ENCODE measurements around the gene NQO1. TPM values are rescaled to one million over a fixed set of nuclear protein-coding genes. Genes with fewer than 3 reads are reported as not detected.

The NQO1 gene
- total RNA-seq, 2 experiments from 2014 or later: 9.9 to 11.4 TPM

- Mint-ChIP-seq H3K36me3 (ENCODE audit: low read depth) (peaks cover 26% of the 10 kb centered on the region), H3K27me3 (no peaks in the 10 kb centered on the region), H3K27ac (no peak overlapping the region), H3K4me3 (no peak overlapping the region), H3K9me3 (ENCODE audit: low read depth) (no peaks in the 10 kb centered on the region), H3K4me1 (no peaks in the 10 kb centered on the region)
- ChIA-PET POLR2A (no interaction called here), CTCF (interaction anchor here (1.5 kb wide), 1 partner anchor 276 kb away, joined by 3 read pairs; no protein-coding TSS in a partner anchor)
- DNase-seq: no peak
- no peak for ATAC-seq
- intact Hi-C loops (cut with DNase I, micrococcal nuclease): no loop called here
Measured at GRCh38 chr16:69672315-69672997, 53.9 kb downstream of the NQO1 start.

- ChIA-PET CTCF (interaction anchor here (0.5 to 1.3 kb wide), 3 partner anchors 8 to 273 kb away, joined by 3 to 4 read pairs (median 4); no protein-coding TSS in a partner anchor), POLR2A (no interaction called here)
- ATAC-seq: no peak
- DNase-seq: no peak
- H3K4me3 Mint-ChIP-seq: no peak overlapping the region
- H3K9me3 Mint-ChIP-seq (ENCODE audit: low read depth): no peaks in the 10 kb centered on the region
- intact Hi-C loops (cut with DNase I, micrococcal nuclease): no loop called here
- peaks cover 14% of the 10 kb centered on the region for H3K36me3 Mint-ChIP-seq (ENCODE audit: low read depth)
- H3K27me3 Mint-ChIP-seq: no peaks in the 10 kb centered on the region
- H3K27ac Mint-ChIP-seq: no peak overlapping the region
- no peaks in the 10 kb centered on the region for H3K4me1 Mint-ChIP-seq
Measured at GRCh38 chr16:69669577-69669976, 56.8 kb downstream of the NQO1 start.

- CTCF ChIA-PET: interaction anchor here (0.6 to 0.8 kb wide), 2 partner anchors 28 to 30 kb away, joined by 3 read pairs; no protein-coding TSS in a partner anchor
- no peak for DNase-seq
- Mint-ChIP-seq H3K9me3 (ENCODE audit: low read depth) (no peaks in the 10 kb centered on the region), H3K36me3 (ENCODE audit: low read depth) (peaks cover 25% of the 10 kb centered on the region), H3K27me3 (no peaks in the 10 kb centered on the region), H3K4me3 (no peak overlapping the region), H3K4me1 (no peaks in the 10 kb centered on the region), H3K27ac (no peak overlapping the region)
- intact Hi-C loops (cut with DNase I, micrococcal nuclease): no loop called here
- no peak for ATAC-seq
- POLR2A ChIA-PET: no interaction called here
Measured at GRCh38 chr16:69663846-69664245, 62.5 kb downstream of the NQO1 start.

- ChIA-PET POLR2A (no interaction called here), CTCF (no interaction called here)
- peaks cover 27% of the 10 kb centered on the region for H3K36me3 Mint-ChIP-seq (ENCODE audit: low read depth)
- H3K9me3 Mint-ChIP-seq (ENCODE audit: low read depth): no peaks in the 10 kb centered on the region
- H3K4me3 Mint-ChIP-seq: no peak overlapping the region
- no peaks in the 10 kb centered on the region for H3K27me3 Mint-ChIP-seq
- no peak overlapping the region for H3K27ac Mint-ChIP-seq
- intact Hi-C loops (cut with DNase I, micrococcal nuclease): no loop called here
- no peak for DNase-seq
- ATAC-seq: no peak
- no peaks in the 10 kb centered on the region for H3K4me1 Mint-ChIP-seq
Measured at GRCh38 chr16:69662901-69663300, 63.5 kb downstream of the NQO1 start.

GRCh38 chr16:69660166-69660565, 66.2 kb downstream of the NQO1 start:
- Mint-ChIP-seq H3K9me3 (ENCODE audit: low read depth) (no peaks in the 10 kb centered on the region), H3K27ac (no peak overlapping the region), H3K36me3 (ENCODE audit: low read depth) (peaks cover 35% of the 10 kb centered on the region), H3K27me3 (no peaks in the 10 kb centered on the region), H3K4me3 (no peak overlapping the region), H3K4me1 (no peaks in the 10 kb centered on the region)
- ChIA-PET POLR2A (interaction anchor here (0.6 kb wide), 2 partner anchors 89 to 281 kb away, joined by 3 read pairs; no protein-coding TSS in a partner anchor), CTCF (interaction anchor here (1.1 to 1.6 kb wide), 2 partner anchors 205 to 207 kb away, joined by 3 to 5 read pairs; no protein-coding TSS in a partner anchor)
- ATAC-seq: no peak
- DNase-seq: no peak
- intact Hi-C loops (cut with DNase I, micrococcal nuclease): no loop called here

Other genes starting within 250 kb of the NQO1 start
- 10 to 100 TPM; 29.6 to 37.9 TPM for gene NFAT5, start 160.6 kb downstream of the NQO1 start, total RNA-seq
- gene NOB1, start 28.4 kb upstream of the NQO1 start, total RNA-seq: 100 to 1,000 TPM; 109 to 112 TPM
- 10 to 100 TPM; 43.3 to 44.6 TPM for gene WWP2, start 35.8 kb upstream of the NQO1 start, total RNA-seq
- gene CLEC18A, start 224.8 kb upstream of the NQO1 start, total RNA-seq: under 1 TPM; 0.32 to 0.37 TPM